SU-DHL-6 (cell line): ENCODE measurements around the gene TFF2.

Experiments used
- H2AFZ ChIP-seq: fragments of 200-600 bp; sonication (generic); 2 replicates; pipeline ENCODE4 v1.6.1; 2014; ENCODE audit warnings: low read depth, mild to moderate bottlenecking, moderate library complexity, mixed read lengths, antibody characterized with exemption, low read length; ENCODE audit not compliant: severe bottlenecking
- H3F3A ChIP-seq: fragments of 200-600 bp; shearing (Covaris generic); 2 replicates; pipeline ENCODE4 v1.6.0; 2016; ENCODE audit warnings: antibody characterized with exemption, mild to moderate bottlenecking; ENCODE audit not compliant: insufficient read depth
- H3K27ac ChIP-seq: fragments of 200-600 bp; sonication (generic); 2 replicates; pipeline ENCODE4 v1.5.1; 2016; ENCODE audit warnings: low read depth, mild to moderate bottlenecking, low read length, moderate library complexity, mixed read lengths
- H3K27me3 ChIP-seq: fragments of 200-600 bp; sonication (generic), shearing (Covaris generic); 2 replicates; pipeline ENCODE4 v1.6.0; 2014; ENCODE audit warnings: mild to moderate bottlenecking, low read length
- H3K36me3 ChIP-seq: fragments of 200-600 bp; sonication (generic); 2 replicates; pipeline ENCODE4 v1.6.1; 2014; ENCODE audit warnings: mild to moderate bottlenecking, low read length, mixed read lengths
- H3K4me2 ChIP-seq: fragments of 300-600, 200-600 bp; shearing (Covaris generic), sonication (generic); 2 replicates; pipeline ENCODE4 v1.6.0; 2014; ENCODE audit warnings: low read length, low read depth, mild to moderate bottlenecking; ENCODE audit not compliant: poor library complexity, severe bottlenecking
- H3K4me3 ChIP-seq: fragments of 200-600 bp; sonication (generic); 2 replicates; pipeline ENCODE4 v1.5.1; 2014; ENCODE audit warnings: antibody characterized with exemption, low read length, mild to moderate bottlenecking, mixed read lengths; ENCODE audit not compliant: insufficient read depth, poor library complexity, severe bottlenecking
- H3K79me2 ChIP-seq: fragments of 200-600 bp; sonication (generic); 2 replicates; pipeline ENCODE4 v1.6.1; 2014; ENCODE audit warnings: mild to moderate bottlenecking, low read length, moderate library complexity; ENCODE audit not compliant: insufficient read depth
- H3K9ac ChIP-seq: fragments of 200-600 bp; sonication (generic); 2 replicates; pipeline ENCODE4 v1.7.0; 2014; ENCODE audit warnings: mild to moderate bottlenecking, low read length
- H3K9me2 ChIP-seq: fragments of 200-600 bp; sonication (generic); replicated peaks from 2 replicates; pipeline ENCODE4 v1.6.1; 2014; ENCODE audit warnings: low read length; ENCODE audit not compliant: insufficient read depth
- H3K9me3 ChIP-seq: fragments of 200-600 bp; sonication (generic); 2 replicates; pipeline ENCODE4 v1.6.1; 2014; ENCODE audit warnings: low read length, mixed read lengths; ENCODE audit not compliant: insufficient read depth
- H4K20me1 ChIP-seq: fragments of 200-600 bp; sonication (generic); 2 replicates; pipeline ENCODE4 v1.6.1; 2014; ENCODE audit warnings: low read depth, mild to moderate bottlenecking, antibody characterized with exemption, low read length, moderate library complexity, mixed read lengths
- CTCF ChIP-seq: fragments of 200-600 bp; sonication (generic); IDR thresholded peaks from one replicate; pipeline ENCODE4 v1.5.1; 2017; ENCODE audit warnings: antibody characterized with exemption, mild to moderate bottlenecking, low read length, moderate library complexity; ENCODE audit not compliant: insufficient read depth, poor library complexity, severe bottlenecking
- EZH2phosphoT487 ChIP-seq: fragments of 200-600 bp; sonication (generic), shearing (Covaris generic); conservative IDR thresholded peaks from 2 replicates; pipeline ENCODE4 v1.6.1; 2018; ENCODE audit warnings: mild to moderate bottlenecking, antibody characterized with exemption, low read length, moderate library complexity, mixed read lengths

Gene TFF2

GRCh38 chr21:42307106-42307505 is 43.7 kb downstream of the TFF2 start:
- H3K4me2 ChIP-seq, result no peak overlapping the region
- H2AFZ ChIP-seq, result no peak overlapping the region
- no peaks in the 10 kb centered on the region for H3K36me3 ChIP-seq
- TF ChIP-seq EZH2phosphoT487 (no peak), CTCF (no peak)
- no peak overlapping the region for H3K9ac ChIP-seq
- no peaks in the 10 kb centered on the region for H4K20me1 ChIP-seq
- H3K9me2 ChIP-seq, result no peaks in the 10 kb centered on the region
- H3K4me3 ChIP-seq, result no peak overlapping the region
- H3F3A ChIP-seq, result no peaks in the 10 kb centered on the region
- H3K27ac ChIP-seq, result no peak overlapping the region
- no peaks in the 10 kb centered on the region for H3K79me2 ChIP-seq
- H3K27me3 ChIP-seq, result no peaks in the 10 kb centered on the region
- H3K9me3 ChIP-seq, result no peaks in the 10 kb centered on the region

GRCh38 chr21:42306366-42307035 is 44.3 kb downstream of the TFF2 start:
- H2AFZ ChIP-seq, result no peak overlapping the region
- no peaks in the 10 kb centered on the region for H3K36me3 ChIP-seq
- no peaks in the 10 kb centered on the region for H3K27me3 ChIP-seq
- H3K9me2 ChIP-seq, result no peaks in the 10 kb centered on the region
- no peak overlapping the region for H3K4me2 ChIP-seq
- no peaks in the 10 kb centered on the region for H3F3A ChIP-seq
- H3K79me2 ChIP-seq, result no peaks in the 10 kb centered on the region
- H3K27ac ChIP-seq, result no peak overlapping the region
- TF ChIP-seq CTCF, result no peak
- TF ChIP-seq EZH2phosphoT487, result no peak
- H4K20me1 ChIP-seq, result no peaks in the 10 kb centered on the region
- no peaks in the 10 kb centered on the region for H3K9me3 ChIP-seq
- H3K9ac ChIP-seq, result no peak overlapping the region
- H3K4me3 ChIP-seq, result no peak overlapping the region

- Histone ChIP-seq H3K9ac (no peak overlapping the region), H3K79me2 (no peaks in the 10 kb centered on the region), H3K36me3 (no peaks in the 10 kb centered on the region), H3K27me3 (no peaks in the 10 kb centered on the region), H2AFZ (no peak overlapping the region), H3K9me3 (no peaks in the 10 kb centered on the region), H4K20me1 (no peaks in the 10 kb centered on the region), H3F3A (no peaks in the 10 kb centered on the region), H3K27ac (no peak overlapping the region), H3K4me3 (no peak overlapping the region), H3K4me2 (no peak overlapping the region), H3K9me2 (no peaks in the 10 kb centered on the region)
- no peak for TF ChIP-seq EZH2phosphoT487
- no peak for TF ChIP-seq CTCF
Measured at GRCh38 chr21:42305707-42306147, 45.1 kb downstream of the TFF2 start.
